Panc1 (cell line): ENCODE measurements around the gene GID8. TPM values are rescaled to one million over a fixed set of nuclear protein-coding genes. Genes with fewer than 3 reads are reported as not detected.

Experiments
- ATAC-seq: fragments of 200-7000 bp; cut with Tn5 transposase; 2 replicates; pipeline ENCODE4 v1.9.1; 2020; ENCODE audit warnings: mild to moderate bottlenecking, moderate library complexity
- BruUV-seq: library from RNA; stranded (reverse); fragments of 400-500 nt; replicated peaks from 2 replicates; lab custom pipeline; 2021; lab: Mats Ljungman, UMichigan
- CTCF ChIA-PET: fragments of 300-600 bp; sonication (Branson Sonifier 250); formaldehyde crosslinking; loops from one replicate; lab custom pipeline; 2022; ENCODE audit warnings: antibody characterized with exemption; lab: Charles Lee
- POLR2A ChIA-PET: fragments of 300-600 bp; sonication (Branson Sonifier 250); formaldehyde crosslinking; loops from one replicate; lab custom pipeline; 2022; ENCODE audit warnings: antibody characterized with exemption; lab: Charles Lee
- DNase-seq: peaks from one replicate; pipeline ENCODE4 v3.0.0-alpha.2; 2010; ENCODE audit warnings: low read depth, low spot score
- H3K27ac ChIP-seq: 2 replicates; pipeline ENCODE4 v1.5.1; 2011; ENCODE audit warnings: mild to moderate bottlenecking, low read length, inconsistent platforms
- H3K27me3 ChIP-seq: fragments of 200-500 bp; sonication (Bioruptor generic); 2 replicates; pipeline ENCODE4 v1.6.0; 2014; ENCODE audit warnings: low read length, inconsistent platforms; ENCODE audit not compliant: control insufficient read depth, insufficient read depth
- H3K36me3 ChIP-seq: fragments of 200-500 bp; sonication (Bioruptor generic); 2 replicates; pipeline ENCODE4 v1.5.1; 2014; ENCODE audit warnings: inconsistent platforms, mild to moderate bottlenecking, low read length, moderate library complexity; ENCODE audit not compliant: control insufficient read depth, insufficient read depth
- H3K4me1 ChIP-seq: 2 replicates; pipeline ENCODE4 v1.5.1; 2011; ENCODE audit warnings: inconsistent platforms, mild to moderate bottlenecking, low read length, moderate library complexity; ENCODE audit not compliant: control insufficient read depth, insufficient read depth
- H3K4me3 ChIP-seq, 2 experiments: 2 replicates each; pipeline ENCODE4 v1.5.1; 2011 to 2012; ENCODE audit warnings: low read depth in 2 of 2, low read length in 2 of 2, mild to moderate bottlenecking in 2 of 2, inconsistent platforms in 1 of 2, moderate library complexity in 1 of 2
- H3K9me3 ChIP-seq: fragments of 200-500 bp; sonication (Bioruptor generic); 2 replicates; pipeline ENCODE4 v1.5.1; 2014; ENCODE audit warnings: low read depth, mild to moderate bottlenecking, inconsistent platforms, low read length, moderate library complexity; ENCODE audit not compliant: control insufficient read depth, insufficient read depth
- POLR2AphosphoS5 ChIP-seq: IDR thresholded peaks from 2 replicates; pipeline ENCODE4 v1.6.1; 2012; ENCODE audit warnings: mild to moderate bottlenecking, low read depth, low read length, moderate library complexity
- SIN3A ChIP-seq: IDR thresholded peaks from 2 replicates; pipeline ENCODE4 v1.6.1; 2012; ENCODE audit warnings: low read depth, mild to moderate bottlenecking, low read length, moderate library complexity, borderline replicate concordance; ENCODE audit not compliant: insufficient read depth
- TCF7L2 ChIP-seq: IDR thresholded peaks from 2 replicates; pipeline ENCODE4 v1.6.1; 2011; ENCODE audit warnings: mild to moderate bottlenecking, low read depth, low read length, inconsistent platforms
- in situ Hi-C: cut with HindIII; loops from 2 replicates; pipeline ENCODE4 v1.10.0; 2016; ENCODE audit warnings: low sequenced_read_pairs, low pct_unique_long_range_greater_than_20kb
- intact Hi-C: fragments of 100-400 bp; cut with micrococcal nuclease; formaldehyde crosslinking; loops from one replicate; pipeline ENCODE4 v1.10.0; 2022; ENCODE audit not compliant: unreplicated experiment
- total RNA-seq: library from RNA; stranded (reverse); gene quantifications from one replicate; pipeline ENCODE4 v1.2.1, GENCODE V29; 2021; ENCODE audit not compliant: unreplicated experiment
- TF ChIP-seq, protein P1 (sequence below): fragments of 450-650 bp; IDR thresholded peaks from 2 replicates; pipeline ENCODE4 v1.5.1; 2017; ENCODE audit warnings: mild to moderate bottlenecking
- TF ChIP-seq, protein P2 (sequence below), 2 experiments: IDR thresholded peaks; 2 replicates each; pipeline ENCODE4 v1.6.1; 2011 to 2012; ENCODE audit warnings: low read depth in 2 of 2, control low read depth in 1 of 2, low read length in 1 of 2, mild to moderate bottlenecking in 1 of 2, moderate library complexity in 1 of 2; ENCODE audit not compliant: insufficient read depth in 1 of 2

The GID8 gene
- total RNA-seq, 1 experiment from 2014 or later = 37.3 TPM

DNA sequence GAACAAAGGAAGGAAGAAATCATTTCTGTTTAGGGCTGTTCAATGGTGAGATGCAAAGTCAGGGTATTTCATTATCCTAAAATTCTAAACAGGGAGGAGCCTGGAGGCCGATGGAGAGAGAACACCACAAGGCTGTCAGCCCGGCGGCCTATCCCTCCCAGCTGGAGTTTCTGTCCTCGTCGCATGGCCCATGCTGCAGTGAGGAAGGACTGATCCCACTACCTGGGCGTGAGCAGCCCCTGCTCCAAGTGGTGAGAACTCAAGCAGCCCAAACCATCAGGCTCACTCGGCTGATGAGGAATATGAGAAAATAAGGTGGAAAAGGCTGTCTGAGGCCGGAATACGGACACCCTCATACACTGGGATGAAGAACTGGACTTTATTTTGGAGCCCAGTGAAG, 42.4 kb upstream of the GID8 start:
- no peaks in the 10 kb centered on the region for H3K9me3 ChIP-seq
- intact Hi-C loops = no loop called here
- CTCF ChIA-PET = no interaction called here
- no TSS peak for BruUV-seq
- H3K4me1 ChIP-seq = peaks cover 13% of the 10 kb centered on the region
- POLR2A ChIA-PET = no interaction called here
- TF ChIP-seq, protein P1, sequence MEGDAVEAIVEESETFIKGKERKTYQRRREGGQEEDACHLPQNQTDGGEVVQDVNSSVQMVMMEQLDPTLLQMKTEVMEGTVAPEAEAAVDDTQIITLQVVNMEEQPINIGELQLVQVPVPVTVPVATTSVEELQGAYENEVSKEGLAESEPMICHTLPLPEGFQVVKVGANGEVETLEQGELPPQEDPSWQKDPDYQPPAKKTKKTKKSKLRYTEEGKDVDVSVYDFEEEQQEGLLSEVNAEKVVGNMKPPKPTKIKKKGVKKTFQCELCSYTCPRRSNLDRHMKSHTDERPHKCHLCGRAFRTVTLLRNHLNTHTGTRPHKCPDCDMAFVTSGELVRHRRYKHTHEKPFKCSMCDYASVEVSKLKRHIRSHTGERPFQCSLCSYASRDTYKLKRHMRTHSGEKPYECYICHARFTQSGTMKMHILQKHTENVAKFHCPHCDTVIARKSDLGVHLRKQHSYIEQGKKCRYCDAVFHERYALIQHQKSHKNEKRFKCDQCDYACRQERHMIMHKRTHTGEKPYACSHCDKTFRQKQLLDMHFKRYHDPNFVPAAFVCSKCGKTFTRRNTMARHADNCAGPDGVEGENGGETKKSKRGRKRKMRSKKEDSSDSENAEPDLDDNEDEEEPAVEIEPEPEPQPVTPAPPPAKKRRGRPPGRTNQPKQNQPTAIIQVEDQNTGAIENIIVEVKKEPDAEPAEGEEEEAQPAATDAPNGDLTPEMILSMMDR = no peak
- TF ChIP-seq TCF7L2 (no peak), SIN3A (no peak), POLR2AphosphoS5 (no peak)
- TF ChIP-seq, protein P2, sequence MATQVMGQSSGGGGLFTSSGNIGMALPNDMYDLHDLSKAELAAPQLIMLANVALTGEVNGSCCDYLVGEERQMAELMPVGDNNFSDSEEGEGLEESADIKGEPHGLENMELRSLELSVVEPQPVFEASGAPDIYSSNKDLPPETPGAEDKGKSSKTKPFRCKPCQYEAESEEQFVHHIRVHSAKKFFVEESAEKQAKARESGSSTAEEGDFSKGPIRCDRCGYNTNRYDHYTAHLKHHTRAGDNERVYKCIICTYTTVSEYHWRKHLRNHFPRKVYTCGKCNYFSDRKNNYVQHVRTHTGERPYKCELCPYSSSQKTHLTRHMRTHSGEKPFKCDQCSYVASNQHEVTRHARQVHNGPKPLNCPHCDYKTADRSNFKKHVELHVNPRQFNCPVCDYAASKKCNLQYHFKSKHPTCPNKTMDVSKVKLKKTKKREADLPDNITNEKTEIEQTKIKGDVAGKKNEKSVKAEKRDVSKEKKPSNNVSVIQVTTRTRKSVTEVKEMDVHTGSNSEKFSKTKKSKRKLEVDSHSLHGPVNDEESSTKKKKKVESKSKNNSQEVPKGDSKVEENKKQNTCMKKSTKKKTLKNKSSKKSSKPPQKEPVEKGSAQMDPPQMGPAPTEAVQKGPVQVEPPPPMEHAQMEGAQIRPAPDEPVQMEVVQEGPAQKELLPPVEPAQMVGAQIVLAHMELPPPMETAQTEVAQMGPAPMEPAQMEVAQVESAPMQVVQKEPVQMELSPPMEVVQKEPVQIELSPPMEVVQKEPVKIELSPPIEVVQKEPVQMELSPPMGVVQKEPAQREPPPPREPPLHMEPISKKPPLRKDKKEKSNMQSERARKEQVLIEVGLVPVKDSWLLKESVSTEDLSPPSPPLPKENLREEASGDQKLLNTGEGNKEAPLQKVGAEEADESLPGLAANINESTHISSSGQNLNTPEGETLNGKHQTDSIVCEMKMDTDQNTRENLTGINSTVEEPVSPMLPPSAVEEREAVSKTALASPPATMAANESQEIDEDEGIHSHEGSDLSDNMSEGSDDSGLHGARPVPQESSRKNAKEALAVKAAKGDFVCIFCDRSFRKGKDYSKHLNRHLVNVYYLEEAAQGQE (IDR thresholded peaks at IDR 0.05; ENCODE audit: insufficient read depth in 1 of 2, low read depth in 2 of 2, low read length in 1 of 2) = no peak
- in situ Hi-C loops = no loop called here
- peaks cover 19% of the 10 kb centered on the region for H3K36me3 ChIP-seq
- H3K4me3 ChIP-seq = no peak overlapping the region
- no peak for ATAC-seq
- no peak for DNase-seq
- no peaks in the 10 kb centered on the region for H3K27me3 ChIP-seq
- H3K27ac ChIP-seq = no peak overlapping the region

DNA sequence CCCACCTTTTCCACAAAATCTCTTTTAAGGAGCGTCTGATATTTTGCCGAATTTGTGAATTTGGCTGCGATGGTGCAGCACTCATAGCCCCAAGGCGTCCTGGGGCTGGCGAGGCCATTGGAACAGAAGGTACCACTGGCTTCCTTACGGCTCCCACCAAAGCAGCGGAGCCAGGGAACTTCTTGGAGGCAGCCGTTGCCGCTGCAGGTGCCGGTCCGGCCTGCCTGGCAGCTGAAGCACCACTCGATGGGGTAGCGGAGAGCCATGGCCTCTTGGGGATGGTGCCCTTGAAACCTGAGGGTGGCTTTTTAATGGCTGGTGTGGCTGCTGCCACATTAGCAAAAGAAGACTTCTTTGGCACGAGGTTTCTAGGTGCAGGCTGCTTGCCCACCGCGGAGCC, 41.4 kb upstream of the GID8 start:
- no TSS peak for BruUV-seq
- intact Hi-C loops = no loop called here
- DNase-seq (no peak), ATAC-seq (no peak)
- Histone ChIP-seq H3K27me3 (no peaks in the 10 kb centered on the region), H3K9me3 (no peaks in the 10 kb centered on the region), H3K4me1 (peaks cover 23% of the 10 kb centered on the region), H3K27ac (no peak overlapping the region), H3K36me3 (peaks cover 20% of the 10 kb centered on the region), H3K4me3 (no peak overlapping the region)
- POLR2A ChIA-PET = no interaction called here
- in situ Hi-C loops = no loop called here
- CTCF ChIA-PET = no interaction called here
- TF ChIP-seq, protein P2 (IDR thresholded peaks at IDR 0.05; ENCODE audit: insufficient read depth in 1 of 2, low read depth in 2 of 2, low read length in 1 of 2) = no peak
- no peak for TF ChIP-seq SIN3A
- no peak for TF ChIP-seq TCF7L2
- TF ChIP-seq, protein P1 = no peak
- no peak for TF ChIP-seq POLR2AphosphoS5
